Caco-2 (cell line): ENCODE results near the gene MTMR12. TPM values are rescaled to one million over a fixed set of nuclear protein-coding genes. Genes with fewer than 3 reads are reported as not detected.
A peak's percentile ranks its signal among the peaks of the same experiment; 100 is the strongest.
"Not testable (repeated sequence)": the region's sequence is repeated elsewhere in the genome, so short reads cannot be mapped to it uniquely, and the experiment has no call there.

Experiments used
- BruUV-seq: library from RNA; stranded (reverse); fragments of 400-500 nt; replicated peaks from 2 replicates; lab custom pipeline; 2021; lab: Mats Ljungman, UMichigan
- CTCF ChIA-PET: fragments of 300-600 bp; sonication (Branson Sonifier 250); formaldehyde crosslinking; loops from one replicate; lab custom pipeline; 2022; ENCODE audit warnings: antibody characterized with exemption; lab: Charles Lee
- POLR2A ChIA-PET: fragments of 300-600 bp; sonication (Branson Sonifier 250); formaldehyde crosslinking; loops from one replicate; lab custom pipeline; 2022; ENCODE audit warnings: antibody characterized with exemption; lab: Charles Lee
- DNase-seq, 2 experiments: peaks; one replicate each; pipeline versions ENCODE4 v3.0.0 to v3.0.0-alpha.2; 2020 to 2022
- H3K27me3 ChIP-seq: replicated peaks from 2 replicates; pipeline ENCODE4 v1.6.0; 2011; ENCODE audit warnings: low read length; ENCODE audit not compliant: control insufficient read depth, insufficient read depth
- H3K36me3 ChIP-seq: 2 replicates; pipeline ENCODE4 v1.5.1; 2011; ENCODE audit warnings: low read length; ENCODE audit not compliant: control insufficient read depth, insufficient read depth
- H3K4me1 ChIP-seq: fragments of 250-450 bp; sonication (Bioruptor Pico); 2 replicates; pipeline ENCODE4 v1.5.1; 2020; ENCODE audit warnings: mild to moderate bottlenecking
- H3K4me3 ChIP-seq: 2 replicates; pipeline ENCODE4 v1.5.1; 2011; ENCODE audit warnings: low read depth, mild to moderate bottlenecking, control low read depth, low read length
- H3K9me3 ChIP-seq: fragments of 250-450 bp; sonication (Bioruptor Pico); 2 replicates; pipeline ENCODE4 v1.5.1; 2020; ENCODE audit warnings: mild to moderate bottlenecking, moderate library complexity
- H3K27ac Mint-ChIP-seq: one replicate; pipeline ENCODE4 v1.8.0; 2022; ENCODE audit warnings: mixed read lengths; ENCODE audit not compliant: unreplicated experiment
- H3K27me3 Mint-ChIP-seq: one replicate; pipeline ENCODE4 v1.8.0; 2022; ENCODE audit warnings: mixed read lengths; ENCODE audit not compliant: insufficient read depth, unreplicated experiment
- H3K36me3 Mint-ChIP-seq: one replicate; pipeline ENCODE4 v1.8.0; 2022; ENCODE audit warnings: mild to moderate bottlenecking, mixed read lengths; ENCODE audit not compliant: insufficient read depth, unreplicated experiment
- H3K4me1 Mint-ChIP-seq: one replicate; pipeline ENCODE4 v1.8.0; 2022; ENCODE audit warnings: low read depth, mixed read lengths; ENCODE audit not compliant: unreplicated experiment
- H3K4me3 Mint-ChIP-seq: one replicate; pipeline ENCODE4 v1.8.0; 2022; ENCODE audit warnings: mild to moderate bottlenecking, moderate library complexity, mixed read lengths; ENCODE audit not compliant: unreplicated experiment
- H3K9me3 Mint-ChIP-seq: one replicate; pipeline ENCODE4 v1.8.0; 2022; ENCODE audit warnings: mixed read lengths; ENCODE audit not compliant: unreplicated experiment
- intact Hi-C: fragments of 100-400 bp; cut with micrococcal nuclease; formaldehyde crosslinking; loops from one replicate; pipeline ENCODE4 v1.10.0; 2022; ENCODE audit not compliant: unreplicated experiment
- total RNA-seq: library from RNA; stranded (reverse); gene quantifications from 2 replicates; pipeline ENCODE4 v1.2.3, GENCODE V29; 2022
- TF ChIP-seq, protein P1 (sequence below), 2 experiments: fragments of 200-600 bp in 1 of 2; IDR thresholded peaks; 1 replicate in 1 of 2; 2 replicates in 1 of 2; pipeline versions ENCODE4 v1.5.1 to v1.8.0; 2011 to 2022; ENCODE audit warnings: antibody characterized with exemption in 1 of 2, control low read depth in 1 of 2, inconsistent platforms in 1 of 2, low read depth in 1 of 2, low read length in 1 of 2, mild to moderate bottlenecking in 1 of 2, moderate library complexity in 1 of 2; ENCODE audit not compliant: insufficient read depth in 1 of 2, severe bottlenecking in 1 of 2, unreplicated experiment in 1 of 2

MTMR12 gene
- total RNA-seq, 1 experiment from 2014 or later: 35.1 TPM

DNA sequence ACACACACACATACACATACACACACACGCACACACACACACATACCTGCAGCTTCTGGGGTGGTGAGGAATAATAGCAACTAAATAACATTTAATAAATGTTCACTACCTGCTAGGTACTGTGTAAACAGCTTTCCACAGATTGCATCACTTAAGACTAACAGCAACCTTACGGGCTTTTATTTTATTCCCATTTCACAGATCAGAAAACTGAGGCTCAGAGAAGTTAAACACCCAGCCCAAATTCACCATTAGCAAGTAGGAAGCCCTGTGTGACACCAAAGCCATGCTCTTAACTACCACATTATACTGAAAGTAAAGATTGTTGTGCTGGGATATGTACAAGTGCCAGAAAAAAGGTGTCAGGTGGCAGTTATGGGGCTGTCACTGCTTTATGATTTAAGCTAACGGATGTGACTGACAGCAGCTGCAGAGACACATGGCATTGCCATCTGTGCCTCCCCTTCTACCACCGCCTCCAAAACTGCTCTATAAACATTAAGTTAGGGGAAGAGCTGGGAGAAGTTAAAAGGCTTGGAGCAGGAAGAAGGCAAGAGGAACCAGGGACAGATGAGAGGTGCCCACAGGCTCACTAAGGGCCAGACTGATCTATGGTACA lies 13.6 kb downstream of the MTMR12 start:
- Histone ChIP-seq H3K4me1 (peaks cover 9% of the 10 kb centered on the region), H3K9me3 (no peaks in the 10 kb centered on the region), H3K27me3 (no peaks in the 10 kb centered on the region), H3K36me3 (no peaks in the 10 kb centered on the region), H3K4me3 (no peak overlapping the region)
- peaks cover 6% of the 10 kb centered on the region for H3K4me1 Mint-ChIP-seq
- CTCF ChIA-PET: interaction anchor here (1.2 kb wide), 1 partner anchor 67 kb away, joined by 5 read pairs; no protein-coding TSS in a partner anchor
- intact Hi-C loops: no loop called here
- H3K27ac Mint-ChIP-seq: no peak overlapping the region
- no peaks in the 10 kb centered on the region for H3K9me3 Mint-ChIP-seq
- no peaks in the 10 kb centered on the region for H3K27me3 Mint-ChIP-seq
- no TSS peak for BruUV-seq
- DNase-seq: no peak
- TF ChIP-seq, protein P1, sequence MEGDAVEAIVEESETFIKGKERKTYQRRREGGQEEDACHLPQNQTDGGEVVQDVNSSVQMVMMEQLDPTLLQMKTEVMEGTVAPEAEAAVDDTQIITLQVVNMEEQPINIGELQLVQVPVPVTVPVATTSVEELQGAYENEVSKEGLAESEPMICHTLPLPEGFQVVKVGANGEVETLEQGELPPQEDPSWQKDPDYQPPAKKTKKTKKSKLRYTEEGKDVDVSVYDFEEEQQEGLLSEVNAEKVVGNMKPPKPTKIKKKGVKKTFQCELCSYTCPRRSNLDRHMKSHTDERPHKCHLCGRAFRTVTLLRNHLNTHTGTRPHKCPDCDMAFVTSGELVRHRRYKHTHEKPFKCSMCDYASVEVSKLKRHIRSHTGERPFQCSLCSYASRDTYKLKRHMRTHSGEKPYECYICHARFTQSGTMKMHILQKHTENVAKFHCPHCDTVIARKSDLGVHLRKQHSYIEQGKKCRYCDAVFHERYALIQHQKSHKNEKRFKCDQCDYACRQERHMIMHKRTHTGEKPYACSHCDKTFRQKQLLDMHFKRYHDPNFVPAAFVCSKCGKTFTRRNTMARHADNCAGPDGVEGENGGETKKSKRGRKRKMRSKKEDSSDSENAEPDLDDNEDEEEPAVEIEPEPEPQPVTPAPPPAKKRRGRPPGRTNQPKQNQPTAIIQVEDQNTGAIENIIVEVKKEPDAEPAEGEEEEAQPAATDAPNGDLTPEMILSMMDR (IDR thresholded peaks at IDR 0.05; ENCODE audit: insufficient read depth in 1 of 2, low read depth in 1 of 2, low read length in 1 of 2, severe bottlenecking in 1 of 2, unreplicated experiment in 1 of 2): no peak
- POLR2A ChIA-PET: no interaction called here
- peaks cover 34% of the 10 kb centered on the region for H3K36me3 Mint-ChIP-seq
- no peak overlapping the region for H3K4me3 Mint-ChIP-seq

DNA sequence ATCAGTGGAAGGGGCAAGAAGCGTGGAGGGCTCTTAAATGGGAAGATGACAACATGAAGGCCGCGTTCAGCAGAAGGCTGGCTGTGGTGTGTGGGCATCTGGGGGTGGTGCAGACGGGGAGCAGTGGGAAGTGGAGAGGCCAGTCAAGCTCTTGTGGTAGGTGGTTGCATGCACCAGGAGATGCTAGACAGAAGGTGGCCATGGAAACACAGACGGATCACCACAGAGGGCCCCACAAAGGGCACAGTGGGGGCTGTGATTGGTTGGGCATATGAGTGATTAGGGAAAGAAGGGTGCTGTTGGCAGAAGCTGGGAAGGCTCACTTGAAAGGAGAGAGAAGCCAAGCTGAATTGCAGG lies 14.7 kb downstream of the MTMR12 start:
- Histone ChIP-seq H3K27me3 (no peaks in the 10 kb centered on the region), H3K9me3 (no peaks in the 10 kb centered on the region), H3K36me3 (no peaks in the 10 kb centered on the region; the same call in 1 of the 2 replicates), H3K4me1 (peaks cover 4% of the 10 kb centered on the region), H3K4me3 (no peak overlapping the region)
- Mint-ChIP-seq H3K9me3 (no peaks in the 10 kb centered on the region), H3K27ac (no peak overlapping the region), H3K4me3 (no peak overlapping the region), H3K27me3 (no peaks in the 10 kb centered on the region), H3K36me3 (peaks cover 39% of the 10 kb centered on the region), H3K4me1 (peaks cover under 1% of the 10 kb centered on the region)
- ChIA-PET CTCF (no interaction called here), POLR2A (no interaction called here)
- no peak for DNase-seq
- intact Hi-C loops: no loop called here
- TF ChIP-seq, protein P1 (IDR thresholded peaks at IDR 0.05; ENCODE audit: insufficient read depth in 1 of 2, low read depth in 1 of 2, low read length in 1 of 2, severe bottlenecking in 1 of 2, unreplicated experiment in 1 of 2): no peak
- no TSS peak for BruUV-seq

DNA sequence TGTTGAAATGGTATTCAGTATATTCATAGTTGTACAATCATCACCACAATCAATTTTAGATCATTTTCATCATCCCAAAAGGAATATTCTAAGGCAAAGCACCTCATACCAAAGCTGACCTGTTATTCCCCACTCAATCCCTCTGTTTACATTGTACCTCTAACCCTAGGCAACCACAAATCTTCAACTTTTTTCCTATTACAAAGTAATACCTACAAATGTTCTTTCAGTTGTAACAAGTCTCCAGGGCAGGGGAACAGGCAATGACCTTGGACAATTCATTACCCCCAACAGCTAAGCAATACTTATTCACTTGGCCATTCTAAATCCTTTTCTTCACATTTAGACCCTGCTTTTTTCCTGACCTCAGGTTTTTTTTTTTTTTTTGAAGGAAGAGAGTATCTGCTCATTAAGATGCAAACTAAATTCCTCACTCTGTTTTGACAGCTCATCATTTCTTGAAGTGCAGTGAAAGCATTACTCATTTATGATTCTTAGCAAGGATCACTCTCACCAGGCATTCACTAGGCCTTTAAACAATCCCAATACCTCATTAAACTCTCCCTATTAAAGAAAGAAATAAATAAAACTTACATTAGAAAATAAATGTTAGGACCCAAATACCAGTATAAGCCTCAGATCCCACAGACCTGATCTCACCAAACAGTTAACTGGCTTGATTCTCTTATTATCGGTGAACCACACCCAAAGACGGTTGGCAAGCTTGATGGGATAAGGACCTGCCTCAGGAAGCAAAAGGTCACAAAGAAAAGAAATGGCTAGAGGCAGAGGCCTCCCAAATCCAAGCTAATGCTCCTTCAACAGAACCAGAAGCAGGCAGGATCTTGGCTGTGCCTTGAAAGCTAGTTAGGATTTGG lies 15.3 kb downstream of the MTMR12 start:
- Mint-ChIP-seq H3K27ac (peak overlapping the region; percentile 42), H3K9me3 (no peaks in the 10 kb centered on the region), H3K4me3 (no peak overlapping the region), H3K27me3 (no peaks in the 10 kb centered on the region), H3K36me3 (peaks cover 39% of the 10 kb centered on the region), H3K4me1 (no peaks in the 10 kb centered on the region)
- H3K4me3 ChIP-seq: no peak overlapping the region
- TF ChIP-seq, protein P1 (IDR thresholded peaks at IDR 0.05; ENCODE audit: insufficient read depth in 1 of 2, low read depth in 1 of 2, low read length in 1 of 2, severe bottlenecking in 1 of 2, unreplicated experiment in 1 of 2): no peak
- no peak for DNase-seq
- H3K9me3 ChIP-seq: no peaks in the 10 kb centered on the region
- BruUV-seq: no TSS peak
- intact Hi-C loops: no loop called here
- ChIA-PET POLR2A (no interaction called here), CTCF (interaction anchor here (1.0 kb wide), 1 partner anchor 65 kb away, joined by 3 read pairs; no protein-coding TSS in a partner anchor)
- H3K36me3 ChIP-seq: no peaks in the 10 kb centered on the region; the same call in 1 of the 2 replicates
- H3K4me1 ChIP-seq: no peaks in the 10 kb centered on the region
- H3K27me3 ChIP-seq: no peaks in the 10 kb centered on the region

DNA sequence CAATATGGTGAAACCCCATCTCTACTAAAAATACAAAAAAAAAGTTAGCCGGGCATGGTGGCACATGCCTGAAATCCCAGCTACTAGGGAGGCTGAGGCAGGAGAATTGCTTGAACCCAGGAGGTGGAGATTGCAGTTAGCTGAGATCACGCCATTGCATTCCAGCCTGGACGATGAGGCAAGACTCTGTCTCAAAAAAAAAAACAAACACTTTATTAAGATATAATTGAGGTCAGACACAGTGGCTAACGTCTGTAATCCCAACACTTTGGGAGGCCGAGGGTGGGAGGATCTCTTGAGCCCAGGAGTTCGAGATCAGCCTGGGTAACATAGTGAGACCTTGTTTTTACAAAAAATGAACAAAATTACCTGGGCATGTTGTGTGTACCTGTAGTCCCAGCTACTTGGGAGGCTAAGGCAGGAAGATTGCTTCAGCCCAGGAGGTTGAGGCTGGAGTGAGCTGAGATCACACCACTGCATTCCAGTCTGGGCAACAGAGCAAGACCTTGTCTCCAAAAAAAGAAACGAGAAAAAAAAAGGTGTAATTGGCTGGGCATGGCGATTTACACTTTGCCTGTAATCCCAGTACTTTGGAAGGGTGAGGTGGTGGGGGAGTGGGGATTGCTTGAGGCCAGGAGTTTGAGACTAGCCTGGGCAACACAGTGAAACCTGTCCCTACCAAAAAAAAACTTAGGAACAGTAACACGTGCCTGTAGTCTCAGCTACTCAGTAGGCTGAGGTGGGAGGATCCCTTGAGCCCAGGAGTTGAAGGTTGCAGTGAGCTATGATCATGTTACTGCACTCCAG lies 16.6 kb downstream of the MTMR12 start:
- H3K9me3 ChIP-seq, H3K4me1 Mint-ChIP-seq, H3K4me1 ChIP-seq, H3K4me3 Mint-ChIP-seq, CTCF ChIA-PET, H3K27ac Mint-ChIP-seq, intact Hi-C loops, H3K9me3 Mint-ChIP-seq, H3K36me3 ChIP-seq, H3K4me3 ChIP-seq, H3K27me3 Mint-ChIP-seq, H3K27me3 ChIP-seq, POLR2A ChIA-PET, DNase-seq, BruUV-seq: not testable (repeated sequence)
- H3K36me3 Mint-ChIP-seq: peaks cover 39% of the 10 kb centered on the region
